OCI-LY1 (cell line): ENCODE results near the gene APEX1.
A peak's percentile ranks its signal among the peaks of the same experiment; 100 is the strongest.

Experiments used
- H2AFZ ChIP-seq: fragments of 200-600 bp; sonication (generic), shearing (Covaris generic); 2 replicates; pipeline ENCODE4 v1.6.0; 2014; ENCODE audit warnings: antibody characterized with exemption, mild to moderate bottlenecking, low read length
- H3F3A ChIP-seq: fragments of 200-600 bp; sonication (generic), shearing (Covaris generic); 2 replicates; pipeline ENCODE4 v1.6.0; 2014; ENCODE audit warnings: mild to moderate bottlenecking, antibody characterized with exemption, low read length, moderate library complexity; ENCODE audit not compliant: insufficient read depth
- H3K27ac ChIP-seq: fragments of 200-600 bp; sonication (generic); 2 replicates; pipeline ENCODE4 v1.5.1; 2014; ENCODE audit warnings: low read length, mixed run types, mild to moderate bottlenecking, low read depth; ENCODE audit not compliant: poor library complexity, severe bottlenecking
- H3K27me3 ChIP-seq: fragments of 200-600 bp; sonication (generic); 2 replicates; pipeline ENCODE4 v1.6.0; 2014; ENCODE audit warnings: antibody characterized with exemption, mild to moderate bottlenecking, low read length, moderate library complexity; ENCODE audit not compliant: insufficient read depth
- H3K36me3 ChIP-seq: fragments of 200-600 bp; sonication (generic); 2 replicates; pipeline ENCODE4 v1.6.1; 2014; ENCODE audit warnings: mild to moderate bottlenecking, antibody characterized with exemption, low read length, moderate library complexity, mixed read lengths; ENCODE audit not compliant: insufficient read depth
- H3K4me1 ChIP-seq: fragments of 200-600 bp; sonication (generic); 2 replicates; pipeline ENCODE4 v1.5.1; 2014; ENCODE audit warnings: mild to moderate bottlenecking, low read length, moderate library complexity; ENCODE audit not compliant: insufficient read depth, severe bottlenecking
- H3K4me2 ChIP-seq: fragments of 200-600 bp; sonication (generic), shearing (Covaris generic); 2 replicates; pipeline ENCODE4 v1.6.1; 2014; ENCODE audit warnings: low read length
- H3K4me3 ChIP-seq: fragments of 200-600 bp; sonication (generic); 2 replicates; pipeline ENCODE4 v1.5.1; 2014; ENCODE audit warnings: low read length, low read depth, mild to moderate bottlenecking, mixed read lengths; ENCODE audit not compliant: poor library complexity, severe bottlenecking
- H3K79me2 ChIP-seq: fragments of 200-600 bp; shearing (Covaris generic); 2 replicates; pipeline ENCODE4 v1.6.1; 2016; ENCODE audit warnings: mixed run types, low read length, mixed read lengths; ENCODE audit not compliant: insufficient read depth
- H3K9ac ChIP-seq: fragments of 200-600 bp; sonication (generic), shearing (Covaris generic); 2 replicates; pipeline ENCODE4 v1.6.1; 2014; ENCODE audit warnings: mild to moderate bottlenecking, low read length, mixed read lengths
- H3K9me2 ChIP-seq: fragments of 200-600 bp; sonication (generic), shearing (Covaris generic); 2 replicates; pipeline ENCODE4 v1.6.1; 2014; ENCODE audit warnings: low read depth, mild to moderate bottlenecking, low read length, mixed read lengths
- H3K9me3 ChIP-seq: fragments of 200-600 bp; shearing (Covaris generic); 2 replicates; pipeline ENCODE4 v1.6.1; 2014; ENCODE audit warnings: low read length, mixed read lengths
- H4K20me1 ChIP-seq: fragments of 200-600 bp; sonication (generic), shearing (Covaris generic); 2 replicates; pipeline ENCODE4 v1.6.0; 2016; ENCODE audit warnings: mild to moderate bottlenecking, low read length; ENCODE audit not compliant: insufficient read depth
- CTCF ChIP-seq: fragments of 200-600 bp; sonication (generic), shearing (Covaris generic); IDR thresholded peaks from 2 replicates; pipeline ENCODE4 v1.5.1; 2017; ENCODE audit warnings: mild to moderate bottlenecking, antibody characterized with exemption, low read length, moderate library complexity, mixed read lengths
- EZH2 ChIP-seq: fragments of 200-600 bp; sonication (generic), shearing (Covaris generic); IDR thresholded peaks from 2 replicates; pipeline ENCODE4 v1.8.0; 2017; ENCODE audit warnings: borderline replicate concordance, mixed run types, mild to moderate bottlenecking, antibody characterized with exemption, low read length, moderate library complexity, mixed read lengths

Gene APEX1

DNA sequence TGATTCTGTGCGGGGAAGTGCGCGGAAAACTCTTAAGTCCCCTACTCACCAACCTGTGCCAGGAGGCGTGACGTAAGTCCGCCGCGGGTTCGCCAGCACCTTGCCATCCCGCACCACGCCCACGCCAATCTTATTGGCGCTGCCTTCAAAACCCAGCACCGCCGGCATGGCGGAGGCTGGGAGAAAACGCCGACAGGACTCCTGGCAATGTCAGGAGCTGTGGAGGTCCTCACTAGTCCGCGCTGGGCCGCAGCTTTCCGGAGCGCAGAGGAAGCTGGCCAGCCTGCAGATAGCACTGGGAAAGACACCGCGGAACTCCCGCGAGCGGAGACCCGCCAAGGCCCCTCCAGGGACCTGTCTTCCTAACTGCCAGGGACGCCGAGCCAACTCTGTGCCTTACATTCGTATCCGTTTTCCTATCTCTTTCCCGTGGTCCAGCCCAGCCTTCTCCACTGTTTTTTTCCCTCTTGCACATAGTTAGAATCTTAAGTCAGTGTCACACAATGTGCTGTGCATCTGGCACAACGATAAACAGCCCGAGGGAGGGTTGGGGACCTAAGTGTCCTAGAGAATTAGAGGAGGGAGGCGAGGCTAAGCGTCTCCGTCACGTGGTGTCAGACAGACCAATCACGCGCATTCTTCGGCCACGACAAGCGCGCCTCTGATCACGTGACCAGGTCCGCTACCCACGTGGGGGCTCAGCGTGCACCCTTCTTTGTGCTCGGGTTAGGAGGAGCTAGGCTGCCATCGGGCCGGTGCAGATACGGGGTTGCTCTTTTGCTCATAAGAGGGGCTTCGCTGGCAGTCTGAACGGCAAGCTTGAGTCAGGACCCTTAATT, at the start of gene APEX1, which contains the start of gene OSGEP:
Gene APEX1 (plus strand): TSS at position 711 of the 839 bp plus-strand sequence. CDS start 420 bp downstream, outside the sequence.
Gene OSGEP (minus strand): TSS at position 297 of the 839 bp plus-strand sequence. CDS start 129 bp downstream, at position 168.
- Histone ChIP-seq H3K4me2 (peak within 1 kb of the TSS; percentile 85), H3K79me2 (peaks cover 22% of the 10 kb centered on the region), H3K36me3 (peaks cover 63% of the 10 kb centered on the region), H3K27ac (peak within 1 kb of the TSS; percentile 82), H4K20me1 (no peaks in the 10 kb centered on the region), H2AFZ (no peak within 1 kb of the TSS), H3K4me3 (peak within 1 kb of the TSS; percentile 72), H3K9ac (peak within 1 kb of the TSS; percentile 95), H3K9me2 (no peaks in the 10 kb centered on the region), H3K4me1 (peaks cover 26% of the 10 kb centered on the region), H3K27me3 (no peaks in the 10 kb centered on the region), H3F3A (no peaks in the 10 kb centered on the region), H3K9me3 (no peaks in the 10 kb centered on the region)
- no peak for TF ChIP-seq CTCF
- TF ChIP-seq EZH2 = no peak

DNA sequence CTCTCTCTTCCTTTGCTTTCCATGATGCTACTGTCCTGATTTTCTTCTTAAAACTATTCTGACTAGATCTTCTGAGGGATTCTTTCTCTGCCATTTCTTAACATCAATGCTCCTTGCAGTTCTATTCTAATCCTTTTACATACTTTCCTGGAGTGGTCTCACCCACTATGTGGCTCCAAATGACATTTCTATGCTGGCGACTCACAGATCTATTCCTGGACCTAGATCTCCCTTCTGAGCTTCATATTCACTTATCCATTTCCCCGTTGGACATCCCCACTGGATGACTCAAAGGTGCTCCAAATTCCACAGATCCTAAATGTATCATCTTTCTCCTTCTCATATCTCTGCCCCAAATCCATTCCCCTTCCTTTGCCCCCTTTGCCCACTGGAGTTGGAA, 45.8 kb upstream of the APEX1 start:
- no peak overlapping the region for H3K27ac ChIP-seq
- no peaks in the 10 kb centered on the region for H3K27me3 ChIP-seq
- H2AFZ ChIP-seq = no peak overlapping the region
- no peak overlapping the region for H3K4me2 ChIP-seq
- peaks cover 27% of the 10 kb centered on the region for H3K36me3 ChIP-seq
- no peaks in the 10 kb centered on the region for H4K20me1 ChIP-seq
- H3K4me1 ChIP-seq = peaks cover 14% of the 10 kb centered on the region
- no peak overlapping the region for H3K9ac ChIP-seq
- H3K9me3 ChIP-seq = no peaks in the 10 kb centered on the region
- no peaks in the 10 kb centered on the region for H3K9me2 ChIP-seq
- no peaks in the 10 kb centered on the region for H3K79me2 ChIP-seq
- no peaks in the 10 kb centered on the region for H3F3A ChIP-seq
- H3K4me3 ChIP-seq = no peak overlapping the region
- TF ChIP-seq EZH2 = no peak

DNA sequence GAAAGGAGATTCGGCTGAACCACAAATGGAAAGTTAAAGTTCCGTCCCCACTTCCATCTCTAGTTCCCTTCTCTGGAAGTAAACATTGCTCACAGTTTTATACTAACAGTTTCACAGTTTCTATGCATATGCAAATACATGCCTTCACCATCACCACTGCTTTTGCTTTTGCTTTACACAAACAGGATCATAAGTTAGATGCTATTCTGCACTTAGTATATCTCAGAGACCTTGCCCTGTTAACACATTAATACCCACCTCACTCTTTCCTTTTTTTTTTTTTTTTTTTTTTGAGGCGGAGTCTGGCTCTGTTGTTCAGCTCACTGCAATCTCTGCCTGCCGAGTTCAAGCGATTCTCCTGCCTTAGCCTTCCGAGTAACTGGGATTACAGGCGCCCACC, 42.6 kb upstream of the APEX1 start:
- H3F3A ChIP-seq = no peaks in the 10 kb centered on the region
- no peaks in the 10 kb centered on the region for H3K9me2 ChIP-seq
- H3K9ac ChIP-seq = peak overlapping the region; percentile 89; the same call in 1 of the 2 replicates
- peaks cover 20% of the 10 kb centered on the region for H3K4me1 ChIP-seq
- H3K27me3 ChIP-seq = no peaks in the 10 kb centered on the region
- H3K27ac ChIP-seq = no peak overlapping the region
- H3K9me3 ChIP-seq = no peaks in the 10 kb centered on the region
- TF ChIP-seq CTCF (no peak), EZH2 (no peak)
- peaks cover 9% of the 10 kb centered on the region; the same call in 1 of the 2 replicates for H3K36me3 ChIP-seq
- H3K4me2 ChIP-seq = peak overlapping the region; percentile 87
- no peak overlapping the region for H2AFZ ChIP-seq
- H4K20me1 ChIP-seq = no peaks in the 10 kb centered on the region
- H3K79me2 ChIP-seq = no peaks in the 10 kb centered on the region
- peak overlapping the region; percentile 96 for H3K4me3 ChIP-seq
